Pancreas (tissue), 10 donors: ENCODE measurements around the gene AIM2. TPM values are rescaled to one million over a fixed set of nuclear protein-coding genes. Genes with fewer than 3 reads are reported as not detected.

Source experiments
- ATAC-seq, 4 donors: fragments of 200-7000 bp; cut with Tn5 transposase; one replicate each; pipeline versions ENCODE4 v1.8.0 to v1.9.1; 2020; ENCODE audit warnings: mild to moderate bottlenecking in 4 of 4, moderate library complexity in 4 of 4
- DNase-seq, 6 donors: peaks; one replicate each; pipeline ENCODE4 v3.0.0-alpha.2; 2020
- FAIRE-seq: peaks from 2 replicates; lab custom pipeline; 2012; peaks lifted over from hg19 to GRCh38; lab: Jason Lieb, UNC
- H3K27ac ChIP-seq, 4 donors: fragments of 200-600 bp; sonication (generic); 1 replicate in 3 of 4; 2 replicates in 1 of 4; pipeline versions ENCODE4 v1.5.0 to v1.8.0; 2020
- H3K27me3 ChIP-seq, 4 donors: fragments of 200-600 bp; one replicate each; pipeline ENCODE4 v1.8.0; 2021
- H3K36me3 ChIP-seq, 3 donors: fragments of 200-600 bp; sonication (generic) in 1 of 3; one replicate each; pipeline versions ENCODE4 v1.5.0 to v1.8.0; 2020 to 2021
- H3K4me1 ChIP-seq, 3 donors: fragments of 200-600 bp; one replicate each; pipeline ENCODE4 v1.8.0; 2021
- H3K4me3 ChIP-seq, 4 donors: fragments of 200-600 bp; sonication (generic) in 2 of 4; one replicate each; pipeline versions ENCODE4 v1.5.0 to v1.8.0; 2020 to 2021
- H3K9me3 ChIP-seq, 4 donors: fragments of 200-600 bp; one replicate each; pipeline ENCODE4 v1.8.0; 2021
- CTCF ChIP-seq, 4 donors: fragments of 200-600 bp; sonication (generic) in 3 of 4; IDR thresholded peaks; one replicate each; pipeline versions ENCODE4 v1.5.0 to v1.8.0; 2021; ENCODE audit warnings: antibody characterized with exemption in 4 of 4
- WGBS, 2 donors: extraction: QIAGEN DNeasy Blood & Tissue Kit; methylation state at CpG; one replicate each; pipeline ENCODE4 v1.1.7; 2013; 5-methylcytosine and 5-hydroxymethylcytosine counted together
- intact Hi-C, 3 donors: fragments of 100-400 bp; cut with DNase I; formaldehyde crosslinking; loops; one replicate each; pipeline versions ENCODE4 v1.11.1 to v1.14.2; 2022
- polyA plus RNA-seq, 2 donors: library from polyadenylated mRNA; stranded (reverse); fragments of 200-250 nt; gene quantifications; one replicate each; pipeline ENCODE4 v1.2.3, GENCODE V29; 2013
- total RNA-seq, 6 donors: library from RNA; stranded (reverse); fragmentation: NEBNext Ultra II Directional in 4 of 6; extraction: Animal tissue kit (Norgen Biotek cat#: 25700) in 4 of 6; gene quantifications; one replicate each; pipeline versions ENCODE4 v1.2.1 to v1.2.4, GENCODE V29; 2021 to 2023
- donor health status: healthy with polysubstance abuse.
- donor health status: DM: no; HTN: no; CAD: no; lungs with moderate emphysema.
- donor health status: DM: no; HTN: no; CAD: no.
- donor health status: control.
- donor health status: control.
- donor health status: Bipolar disorder and iron deficiency.
- donor health status: DM: yes; HTN: yes; CAD: no.
- donor health status: DM: no; HTN: no; CAD: no.
- donor health status: DM: no; HTN: no; CAD: no.
- donor health status: DM: yes; HTN: yes; CAD: no.

The AIM2 gene
- total and polyA plus RNA-seq, 8 donors, result 0.07 to 0.47 (median 0.29) TPM; not detected in 3

DNA sequence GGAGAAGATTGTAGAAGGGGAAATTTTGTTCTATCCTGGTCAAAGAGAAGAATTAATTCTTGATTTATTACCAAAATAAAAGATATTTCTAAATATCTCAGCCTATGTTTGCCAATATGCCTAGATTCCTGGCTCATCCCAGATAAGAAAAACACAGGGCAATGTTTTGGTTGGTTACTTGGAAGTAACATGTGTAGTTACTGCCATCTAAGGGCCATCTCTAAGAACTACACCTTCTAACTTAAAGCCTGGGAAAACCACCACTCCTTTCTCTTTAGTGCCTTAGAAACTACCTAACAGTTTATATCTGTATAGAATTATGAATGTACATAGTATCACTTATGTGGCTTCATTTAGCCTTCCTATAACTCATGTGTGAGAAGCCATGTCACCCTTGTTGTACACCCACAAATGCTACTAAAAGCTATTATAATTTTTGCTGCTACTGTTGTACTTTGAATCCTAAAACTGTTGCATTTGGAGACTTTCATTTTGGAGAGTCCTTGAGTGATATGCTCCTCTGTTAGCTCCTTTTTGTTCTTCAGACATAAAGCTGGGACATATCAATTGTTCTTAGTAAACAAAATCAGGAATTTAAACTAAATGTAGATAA lies 4.5 kb downstream of the AIM2 start:
- no peak overlapping the region for H3K27ac ChIP-seq
- intact Hi-C loops, result no loop called here
- peak in 3 of 4 donors; percentile 84 to 89 (median 85) for ATAC-seq
- no peaks in the 10 kb centered on the region for H3K9me3 ChIP-seq
- H3K4me3 ChIP-seq, result no peak overlapping the region
- H3K36me3 ChIP-seq, result no peaks in the 10 kb centered on the region
- no peaks in the 10 kb centered on the region for H3K27me3 ChIP-seq
- peak; percentile 89 for FAIRE-seq
- no peak for DNase-seq
- TF ChIP-seq CTCF (IDR thresholded peaks at IDR 0.05), result peak; percentile 31 to 68 (median 46)
- H3K4me1 ChIP-seq, result no peaks in the 10 kb centered on the region

- intact Hi-C loops, result no loop called here
- WGBS, 2 donors, result 59 to 66% methylated on average over 2 of the region's 2 CpGs
- TF ChIP-seq CTCF (IDR thresholded peaks at IDR 0.05), result no peak
- Histone ChIP-seq H3K4me3 (no peak overlapping the region), H3K9me3 (no peaks in the 10 kb centered on the region), H3K36me3 (no peaks in the 10 kb centered on the region), H3K4me1 (no peaks in the 10 kb centered on the region), H3K27ac (no peak overlapping the region), H3K27me3 (peaks cover 0 to 2% (median 0%) of the 10 kb centered on the region in 4 donors)
- FAIRE-seq (no peak), ATAC-seq (peak in 1 of 4 donors; percentile 47), DNase-seq (no peak)
Measured at GRCh38 chr1:159068886-159069285, 7.7 kb downstream of the AIM2 start.

DNA sequence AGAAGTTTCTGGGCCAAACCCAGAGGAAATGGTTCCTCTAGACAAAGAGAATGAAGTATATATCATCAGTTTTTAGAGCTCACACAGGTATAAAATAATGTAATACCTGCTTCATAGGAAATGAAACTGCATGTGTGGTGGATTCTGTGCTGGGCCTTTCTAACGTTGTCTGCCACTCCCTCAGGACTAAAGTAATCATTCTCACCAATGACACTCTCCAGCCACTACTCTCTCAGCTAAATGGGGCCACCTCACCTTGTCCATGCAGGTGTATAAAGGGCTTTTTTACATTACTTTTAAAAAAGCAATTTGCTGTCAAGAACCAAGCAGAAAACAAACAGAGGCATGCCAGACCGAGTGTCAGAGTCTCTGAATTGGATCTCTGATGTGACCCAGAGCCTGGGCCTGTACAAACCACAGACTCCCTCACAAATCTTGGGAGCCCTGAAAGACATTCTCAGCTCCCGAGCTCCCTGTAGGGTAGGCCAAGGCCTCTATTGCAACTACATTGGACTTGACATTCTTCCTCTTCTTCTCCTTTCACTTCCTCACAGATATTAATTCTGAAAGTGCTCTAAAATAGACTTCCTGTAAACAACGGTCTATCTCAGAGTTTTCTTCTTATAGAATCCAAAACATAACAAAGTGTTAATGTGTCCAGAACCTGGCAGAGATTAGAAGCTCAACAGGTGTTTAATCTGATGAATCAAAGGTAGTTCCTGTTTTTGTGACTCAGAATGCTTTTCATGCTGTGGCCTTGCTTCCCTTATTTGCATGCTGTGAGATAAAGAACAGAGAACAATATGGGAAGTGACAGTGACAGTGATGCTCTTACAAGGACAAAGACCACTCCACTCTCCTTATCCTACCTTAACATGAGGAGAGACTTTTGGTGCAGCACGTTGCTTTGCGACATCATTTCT lies 8.6 kb downstream of the AIM2 start:
- Histone ChIP-seq H3K4me1 (no peaks in the 10 kb centered on the region), H3K27ac (peak overlapping the region in 1 of 4 donors; percentile 41), H3K36me3 (no peaks in the 10 kb centered on the region), H3K27me3 (peaks cover 0 to 2% (median 0%) of the 10 kb centered on the region in 4 donors), H3K9me3 (no peaks in the 10 kb centered on the region), H3K4me3 (no peak overlapping the region)
- 51 to 53% methylated on average over 6 of the region's 6 CpGs for WGBS, 2 donors
- no peak for TF ChIP-seq CTCF (IDR thresholded peaks at IDR 0.05)
- intact Hi-C loops, result no loop called here
- no peak for DNase-seq
- ATAC-seq, result peak in 2 of 4 donors; percentile 68 to 78
- no peak for FAIRE-seq

DNA sequence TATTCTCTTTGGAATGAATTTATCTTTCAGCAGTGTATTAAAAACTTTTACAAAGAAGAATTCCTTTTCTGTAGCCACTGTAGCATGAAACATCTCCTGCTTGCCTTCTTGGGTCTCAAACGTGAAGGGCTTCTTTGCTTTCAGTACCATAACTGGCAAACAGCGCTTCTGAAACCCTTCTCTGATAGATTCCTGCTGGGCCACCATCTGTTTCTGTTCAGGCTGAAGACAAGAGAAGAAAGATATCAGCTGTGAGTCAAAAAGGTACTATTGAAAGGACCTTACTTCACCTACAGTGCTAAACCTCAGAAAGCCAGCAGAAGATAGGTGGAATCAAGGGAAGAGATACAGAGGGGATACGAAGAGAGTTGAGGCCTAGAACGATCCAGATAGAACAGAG lies 10.5 kb downstream of the AIM2 start:
- H3K9me3 ChIP-seq, result no peaks in the 10 kb centered on the region
- intact Hi-C loops, result no loop called here
- no peak for DNase-seq
- FAIRE-seq, result no peak
- no peak overlapping the region for H3K27ac ChIP-seq
- no peak for TF ChIP-seq CTCF (IDR thresholded peaks at IDR 0.05)
- 73 to 86% methylated on average over 4 of the region's 4 CpGs for WGBS, 2 donors
- no peaks in the 10 kb centered on the region for H3K36me3 ChIP-seq
- no peak overlapping the region for H3K4me3 ChIP-seq
- H3K4me1 ChIP-seq, result no peaks in the 10 kb centered on the region
- peaks cover 0 to 2% (median 0%) of the 10 kb centered on the region in 4 donors for H3K27me3 ChIP-seq
- no peak for ATAC-seq
